HG03060 (cell line): Measurements from ENCODE around the gene NUDT22.

Experiments
- ATAC-seq: cut with Tn5 transposase; IDR thresholded peaks from one replicate; pipeline ENCODE4 v1.9.1; 2021; ENCODE audit warnings: low read depth, moderate number of reproducible peaks; ENCODE audit not compliant: unreplicated experiment

NUDT22 gene

DNA sequence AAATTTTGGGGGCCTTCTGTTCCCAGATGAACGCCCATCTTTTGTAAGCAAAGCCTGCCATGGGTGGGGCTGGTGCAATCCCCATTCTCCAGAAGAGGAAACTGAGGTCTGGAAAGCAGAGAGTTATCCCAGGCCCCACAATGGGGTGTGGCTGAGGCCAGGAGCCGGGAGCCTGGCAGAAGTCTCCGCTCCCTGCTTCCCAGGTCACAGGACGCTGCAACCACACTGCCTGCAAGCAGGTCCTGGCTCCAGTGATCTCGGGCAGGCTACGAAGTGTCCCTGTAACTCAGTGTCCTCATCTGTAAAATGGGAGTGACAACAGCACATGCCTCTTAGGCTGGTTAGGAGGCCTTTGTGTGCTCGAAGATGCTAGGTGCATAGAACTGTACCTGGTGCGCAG is 27.0 kb downstream of the NUDT22 start:
- no peak for ATAC-seq

DNA sequence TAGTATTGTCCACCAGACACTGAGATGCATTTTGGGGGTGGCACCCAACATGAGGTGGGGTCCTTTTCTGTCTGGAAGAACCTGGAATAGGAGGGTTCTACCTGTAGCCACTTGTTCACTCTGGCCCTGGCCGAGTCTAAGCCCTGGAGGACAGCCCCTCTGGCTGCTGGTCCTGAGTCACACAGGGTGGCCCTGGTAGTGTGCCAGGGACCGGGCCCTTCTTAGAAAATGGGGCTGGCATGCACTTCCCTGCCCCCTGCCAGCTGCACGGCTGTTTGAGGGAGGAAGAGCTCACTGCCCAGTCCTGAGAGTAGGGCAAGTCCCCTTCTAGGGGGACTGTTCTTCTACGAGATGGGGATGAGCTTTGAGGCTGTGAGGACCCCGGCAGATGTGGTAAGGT is 27.4 kb downstream of the NUDT22 start:
- ATAC-seq = no peak

DNA sequence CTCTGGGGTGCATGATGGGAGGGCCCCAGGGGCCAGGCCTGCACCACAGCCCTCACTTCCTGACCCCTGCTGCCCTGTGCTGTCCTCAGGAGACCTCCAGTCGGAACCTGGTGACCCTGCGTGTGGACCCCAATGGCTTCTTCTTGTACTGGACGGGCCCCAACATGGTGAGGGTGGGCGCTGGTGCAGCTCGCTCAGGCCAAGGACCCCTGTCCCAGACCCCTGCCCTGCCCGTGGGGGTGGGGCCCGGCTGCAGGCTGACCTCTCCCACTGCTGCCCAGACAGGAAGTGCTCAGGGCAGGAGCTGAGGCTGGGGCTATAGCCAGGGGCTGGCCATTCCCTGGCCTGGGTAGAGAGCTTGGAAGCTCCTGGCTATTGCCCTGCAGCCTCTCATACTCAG is 28.3 kb downstream of the NUDT22 start:
- no peak for ATAC-seq

DNA sequence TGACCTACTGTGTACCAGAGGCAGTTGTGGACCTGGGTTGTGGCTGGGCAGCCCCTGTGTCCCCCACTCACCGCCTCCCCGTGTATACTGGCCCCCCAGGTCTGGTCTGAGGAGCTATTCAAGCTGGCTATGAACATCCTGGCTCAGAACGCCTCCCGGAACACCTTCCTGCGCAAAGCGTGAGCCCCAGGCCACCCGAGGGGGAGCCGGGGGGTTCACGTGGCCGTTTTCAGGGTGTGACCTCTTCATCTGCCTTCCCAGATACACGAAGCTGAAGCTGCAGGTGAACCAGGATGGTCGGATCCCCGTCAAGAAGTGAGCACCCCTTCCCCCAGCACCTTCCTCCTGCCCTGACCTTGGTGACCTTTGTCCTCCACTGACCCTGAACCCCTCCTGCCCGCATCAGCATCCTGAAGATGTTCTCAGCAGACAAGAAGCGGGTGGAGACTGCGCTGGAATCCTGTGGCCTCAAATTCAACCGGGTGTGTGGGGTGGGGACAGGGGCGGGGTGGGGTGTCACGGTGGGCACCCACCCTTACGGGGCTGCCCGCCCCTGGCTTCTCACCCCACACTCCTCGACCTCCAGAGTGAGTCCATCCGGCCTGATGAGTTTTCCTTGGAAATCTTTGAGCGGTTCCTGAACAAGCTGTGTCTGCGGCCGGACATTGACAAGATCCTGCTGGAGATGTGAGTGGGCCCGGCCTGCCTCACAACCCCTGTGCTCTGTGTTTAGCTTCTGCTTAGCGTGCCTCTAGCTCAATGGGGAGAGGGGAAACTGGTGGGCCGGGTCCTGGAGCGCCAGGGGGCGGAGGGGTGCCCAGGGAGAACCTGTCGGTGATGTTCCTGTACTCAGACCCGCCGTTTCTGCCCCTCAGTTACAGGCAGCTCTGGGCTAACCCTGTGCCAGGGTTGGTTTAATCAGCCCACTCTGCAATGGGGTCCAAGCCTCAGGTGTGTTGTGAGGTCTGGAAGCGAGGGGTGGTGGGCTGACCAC is 29.4 kb downstream of the NUDT22 start:
- ATAC-seq = no peak

DNA sequence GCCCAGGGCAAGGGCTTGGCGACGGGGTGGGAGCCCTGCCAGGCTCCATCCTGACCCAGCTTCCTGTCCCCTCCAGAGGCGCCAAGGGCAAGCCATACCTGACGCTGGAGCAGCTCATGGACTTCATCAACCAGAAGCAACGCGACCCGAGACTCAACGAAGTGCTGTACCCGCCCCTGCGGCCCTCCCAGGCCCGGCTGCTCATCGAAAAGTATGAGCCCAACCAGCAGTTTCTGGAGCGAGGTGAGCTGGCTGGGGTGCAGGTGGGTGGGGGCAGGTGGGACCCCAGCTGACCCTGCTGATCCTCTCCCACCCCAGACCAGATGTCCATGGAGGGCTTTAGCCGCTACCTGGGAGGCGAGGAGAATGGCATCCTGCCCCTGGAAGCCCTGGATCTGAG is 30.2 kb downstream of the NUDT22 start:
- ATAC-seq = no peak

DNA sequence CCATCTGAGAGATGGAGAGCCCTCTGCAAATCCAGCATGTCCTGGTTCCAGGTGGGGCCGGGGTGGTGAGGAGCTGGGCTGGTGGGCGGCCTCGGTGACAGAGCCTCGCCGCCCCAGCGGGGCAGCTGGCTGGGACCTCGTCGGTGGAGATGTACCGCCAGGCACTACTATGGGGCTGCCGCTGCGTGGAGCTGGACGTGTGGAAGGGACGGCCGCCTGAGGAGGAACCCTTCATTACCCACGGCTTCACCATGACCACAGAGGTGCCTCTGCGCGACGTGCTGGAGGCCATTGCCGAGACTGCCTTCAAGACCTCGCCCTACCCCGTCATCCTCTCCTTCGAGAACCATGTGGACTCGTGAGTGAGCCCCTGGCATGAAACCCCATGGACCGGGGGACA is 32.3 kb downstream of the NUDT22 start:
- no peak for ATAC-seq

- ATAC-seq = no peak
Measured at GRCh38 chr11:64258946-64259532, 33.0 kb downstream of the NUDT22 start.

DNA sequence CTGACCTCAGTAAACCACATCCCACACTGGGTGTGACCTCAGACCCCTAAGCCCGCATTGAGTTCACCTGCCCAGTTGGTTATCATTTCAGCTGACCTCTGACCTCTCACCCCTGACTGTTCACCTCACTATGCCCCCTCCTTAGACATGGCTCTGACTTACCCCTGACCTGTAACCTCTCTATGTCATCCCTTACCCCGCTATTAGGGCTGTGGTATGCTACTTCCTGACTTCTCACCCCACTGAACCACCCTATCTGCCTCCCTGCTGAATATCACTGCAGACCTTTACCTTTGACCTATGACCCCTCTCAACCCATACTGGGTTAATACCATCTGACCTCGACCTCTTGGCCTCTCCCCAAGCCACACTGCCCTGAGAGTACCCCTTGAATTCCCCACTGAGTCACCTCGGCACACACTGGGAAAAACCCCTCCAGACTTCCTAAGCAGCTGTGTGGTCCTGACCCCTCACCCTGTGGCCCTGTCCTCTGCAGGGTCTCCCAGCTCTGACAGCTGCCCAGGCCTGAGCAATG is 33.5 kb downstream of the NUDT22 start:
- no peak for ATAC-seq

DNA sequence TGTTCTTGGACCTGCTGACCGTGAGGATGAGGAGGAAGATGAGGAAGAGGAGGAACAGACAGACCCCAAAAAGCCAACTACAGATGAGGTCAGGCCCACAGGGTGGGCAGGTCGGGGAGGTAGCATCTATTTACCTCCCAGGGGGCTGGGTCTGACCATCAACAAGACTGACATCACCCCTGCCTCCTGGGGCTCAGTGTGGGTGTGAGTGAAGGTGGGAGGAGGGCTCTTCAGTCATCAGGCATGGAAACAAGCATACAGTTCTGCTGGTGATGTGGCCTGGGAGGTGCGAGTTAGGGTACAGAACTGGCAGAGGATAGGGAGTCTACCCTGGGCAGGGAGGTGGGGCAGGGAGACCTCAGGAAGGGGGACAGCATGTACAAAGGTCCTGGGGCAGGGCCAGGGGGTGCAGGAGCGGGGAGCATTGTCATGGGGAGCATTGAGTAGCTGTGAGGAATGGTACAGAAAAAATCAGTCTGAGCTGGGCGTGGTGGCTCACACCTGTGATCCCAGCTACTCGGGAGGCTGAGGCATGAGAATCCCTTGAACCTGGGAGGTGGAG is 34.2 kb downstream of the NUDT22 start:
- no peak for ATAC-seq

DNA sequence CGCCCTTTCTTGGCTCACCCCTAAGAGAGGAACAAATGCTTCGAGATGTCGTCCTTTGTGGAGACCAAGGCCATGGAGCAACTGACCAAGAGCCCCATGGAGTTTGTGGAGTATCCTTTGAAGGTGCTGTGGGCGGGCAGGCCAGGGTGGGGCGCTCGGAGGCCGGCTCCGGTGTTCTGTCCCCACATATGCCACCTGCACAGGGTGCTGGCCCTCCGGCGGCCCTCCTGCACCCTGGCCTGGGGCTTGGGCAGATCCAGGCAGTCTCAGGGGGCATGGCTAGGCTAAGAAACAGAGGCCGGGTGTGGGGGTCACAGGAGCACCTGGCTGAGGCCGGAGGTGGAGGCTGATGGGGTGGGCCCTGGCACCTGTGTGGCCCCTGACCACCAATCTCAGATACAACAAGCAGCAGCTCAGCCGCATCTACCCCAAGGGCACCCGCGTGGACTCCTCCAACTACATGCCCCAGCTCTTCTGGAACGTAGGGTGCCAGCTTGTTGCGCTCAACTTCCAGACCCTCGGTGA is 35.5 kb downstream of the NUDT22 start:
- no peak for ATAC-seq

- no peak for ATAC-seq
Measured at GRCh38 chr11:64262271-64263002, 36.4 kb downstream of the NUDT22 start.

- no peak for ATAC-seq
Measured at GRCh38 chr11:64263021-64263946, 37.2 kb downstream of the NUDT22 start.

GRCh38 chr11:64263947-64264317 is 37.9 kb downstream of the NUDT22 start:
- ATAC-seq = no peak

GRCh38 chr11:64264371-64264852 is 38.3 kb downstream of the NUDT22 start:
- no peak for ATAC-seq

DNA sequence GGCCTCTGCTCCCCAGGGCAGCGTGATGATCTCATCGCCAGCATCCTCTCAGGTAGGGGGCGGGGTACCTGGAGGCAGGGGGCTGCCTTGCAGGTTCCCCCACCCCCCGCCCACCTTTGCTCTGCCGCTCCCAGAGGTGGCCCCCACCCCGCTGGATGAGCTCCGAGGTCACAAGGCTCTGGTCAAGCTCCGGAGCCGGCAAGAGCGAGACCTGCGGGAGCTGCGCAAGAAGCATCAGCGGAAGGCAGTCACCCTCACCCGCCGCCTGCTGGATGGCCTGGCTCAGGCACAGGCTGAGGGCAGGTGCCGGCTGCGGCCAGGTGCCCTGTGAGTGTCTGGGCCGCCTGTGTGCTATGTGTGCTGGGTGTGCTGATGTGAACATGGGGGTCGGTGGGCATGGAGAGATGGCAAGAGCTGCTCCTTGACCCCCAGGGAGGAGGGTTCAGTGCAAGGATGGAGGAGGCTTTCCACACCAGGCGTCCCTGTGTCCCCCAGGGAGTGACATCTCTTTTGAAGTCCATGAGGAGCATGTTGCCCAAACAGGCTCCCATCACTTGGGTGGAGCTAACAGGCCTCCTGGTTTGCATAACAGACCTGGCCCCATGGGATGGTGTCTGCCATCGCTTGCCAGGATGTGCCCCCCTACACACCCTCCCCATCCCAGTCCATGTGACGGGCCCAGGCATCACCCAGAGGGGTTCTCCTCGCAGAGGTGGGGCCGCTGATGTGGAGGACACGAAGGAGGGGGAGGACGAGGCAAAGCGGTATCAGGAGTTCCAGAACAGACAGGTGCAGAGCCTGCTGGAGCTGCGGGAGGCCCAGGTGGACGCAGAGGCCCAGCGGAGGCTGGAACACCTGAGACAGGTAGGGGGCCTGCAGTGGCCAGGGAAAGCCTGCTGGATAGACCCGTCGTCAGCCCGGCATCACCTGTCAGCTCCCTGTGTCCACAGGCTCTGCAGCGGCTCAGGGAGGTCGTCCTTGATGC is 39.4 kb downstream of the NUDT22 start:
- ATAC-seq = no peak

- no peak for ATAC-seq
Measured at GRCh38 chr11:64266339-64266738, 40.3 kb downstream of the NUDT22 start.

- ATAC-seq = no peak
Measured at GRCh38 chr11:64267207-64267945, 41.3 kb downstream of the NUDT22 start.
